GM19239 (cell line): ENCODE data around the gene MPP2.
"Not testable (repeated sequence)": the region's sequence is repeated elsewhere in the genome, so short reads cannot be mapped to it uniquely, and the experiment has no call there.

Experiments
- DNase-seq: peaks from one replicate; pipeline ENCODE4 v3.0.0; 2011; ENCODE audit warnings: low spot score; ENCODE audit not compliant: insufficient read length
- FAIRE-seq: peaks from 2 replicates; lab custom pipeline; 2011; peaks lifted over from hg19 to GRCh38; lab: Jason Lieb, UNC

The MPP2 gene, protein sequence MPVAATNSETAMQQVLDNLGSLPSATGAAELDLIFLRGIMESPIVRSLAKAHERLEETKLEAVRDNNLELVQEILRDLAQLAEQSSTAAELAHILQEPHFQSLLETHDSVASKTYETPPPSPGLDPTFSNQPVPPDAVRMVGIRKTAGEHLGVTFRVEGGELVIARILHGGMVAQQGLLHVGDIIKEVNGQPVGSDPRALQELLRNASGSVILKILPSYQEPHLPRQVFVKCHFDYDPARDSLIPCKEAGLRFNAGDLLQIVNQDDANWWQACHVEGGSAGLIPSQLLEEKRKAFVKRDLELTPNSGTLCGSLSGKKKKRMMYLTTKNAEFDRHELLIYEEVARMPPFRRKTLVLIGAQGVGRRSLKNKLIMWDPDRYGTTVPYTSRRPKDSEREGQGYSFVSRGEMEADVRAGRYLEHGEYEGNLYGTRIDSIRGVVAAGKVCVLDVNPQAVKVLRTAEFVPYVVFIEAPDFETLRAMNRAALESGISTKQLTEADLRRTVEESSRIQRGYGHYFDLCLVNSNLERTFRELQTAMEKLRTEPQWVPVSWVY

GRCh38 chr17:43907425-43907981 lies at the start of gene MPP2:
Gene MPP2, minus strand, starts transcription at chr17:43907536. Its CDS starts 3,076 bp downstream, at chr17:43904460.
- DNase-seq (peak; percentile 58), FAIRE-seq (no peak)

- DNase-seq (no peak), FAIRE-seq (no peak)
These were observed 48.9 kb upstream of the MPP2 start for GRCh38 chr17:43956222-43956621.

DNA sequence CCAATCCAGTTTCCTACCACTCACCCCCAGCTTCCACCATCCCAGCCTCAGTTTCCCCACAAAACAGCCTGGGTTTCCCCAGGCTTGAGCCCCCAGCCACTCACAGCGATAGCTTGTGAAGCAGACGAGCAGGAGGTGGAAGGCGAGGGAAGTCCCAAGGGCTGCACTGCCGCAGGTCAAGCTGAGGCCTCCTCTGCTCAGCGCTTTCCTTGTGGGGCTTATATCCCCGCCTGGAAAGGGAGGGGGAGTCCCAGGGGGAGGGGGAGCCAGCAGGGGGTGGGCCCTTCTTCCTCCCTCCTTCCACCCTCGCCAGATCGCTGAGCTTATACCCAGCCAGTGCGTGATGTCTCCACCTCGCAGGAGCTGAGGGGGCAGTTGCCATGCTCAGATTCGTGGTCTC lies 46.4 kb upstream of the MPP2 start, which contains the start of gene PYY:
TSS of gene PYY (minus strand) at position 195 of the 400 bp plus-strand sequence. CDS start 457 bp downstream, outside the sequence.
- DNase-seq (no peak), FAIRE-seq (no peak)

GRCh38 chr17:43952724-43953666 lies 45.7 kb upstream of the MPP2 start:
- DNase-seq, result no peak
- FAIRE-seq, result no peak

- DNase-seq (no peak), FAIRE-seq (no peak)
These were observed 45.0 kb upstream of the MPP2 start for GRCh38 chr17:43952351-43952723.

GRCh38 chr17:43951750-43952149 lies 44.4 kb upstream of the MPP2 start:
- FAIRE-seq (no peak), DNase-seq (no peak)

GRCh38 chr17:43950554-43950953 lies 43.2 kb upstream of the MPP2 start:
- FAIRE-seq (no peak), DNase-seq (no peak)

- DNase-seq, result no peak
- FAIRE-seq, result no peak
These were observed 42.4 kb upstream of the MPP2 start for GRCh38 chr17:43949781-43950180.

DNA sequence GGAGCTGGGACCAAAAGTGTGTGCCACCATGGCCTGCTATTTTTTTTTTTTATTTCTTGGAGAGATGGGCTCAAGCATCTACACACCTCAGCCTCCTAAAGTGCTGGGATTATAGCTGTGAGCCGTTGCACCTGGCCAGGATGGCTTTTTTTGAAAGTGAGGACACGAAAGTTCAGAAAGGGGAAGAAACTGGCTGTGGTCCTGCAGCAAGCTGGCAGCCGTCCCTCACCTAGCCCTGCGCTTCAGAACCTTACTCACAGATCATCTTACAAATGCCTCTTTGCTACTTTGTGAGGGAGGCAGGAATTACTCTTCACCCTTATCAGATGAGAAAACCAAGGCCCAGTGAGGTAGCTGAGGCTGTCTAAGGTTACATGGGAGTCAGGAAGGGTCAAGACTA lies 39.4 kb upstream of the MPP2 start:
- FAIRE-seq (no peak), DNase-seq (no peak)

- DNase-seq, result no peak
These were observed 37.9 kb upstream of the MPP2 start for GRCh38 chr17:43945074-43945829.

GRCh38 chr17:43942051-43942685 lies 34.8 kb upstream of the MPP2 start, which contains the start of gene PPY:
Gene PPY, minus strand, starts transcription at chr17:43942476. Its CDS starts 822 bp downstream, at chr17:43941654.
- DNase-seq, result no peak
- no peak for FAIRE-seq

More at GRCh38 chr17:43945074-43945829, 37.9 kb upstream of the MPP2 start:
- no peak for FAIRE-seq

GRCh38 chr17:43940630-43941029 lies 33.3 kb upstream of the MPP2 start:
- FAIRE-seq (no peak), DNase-seq (no peak)

DNA sequence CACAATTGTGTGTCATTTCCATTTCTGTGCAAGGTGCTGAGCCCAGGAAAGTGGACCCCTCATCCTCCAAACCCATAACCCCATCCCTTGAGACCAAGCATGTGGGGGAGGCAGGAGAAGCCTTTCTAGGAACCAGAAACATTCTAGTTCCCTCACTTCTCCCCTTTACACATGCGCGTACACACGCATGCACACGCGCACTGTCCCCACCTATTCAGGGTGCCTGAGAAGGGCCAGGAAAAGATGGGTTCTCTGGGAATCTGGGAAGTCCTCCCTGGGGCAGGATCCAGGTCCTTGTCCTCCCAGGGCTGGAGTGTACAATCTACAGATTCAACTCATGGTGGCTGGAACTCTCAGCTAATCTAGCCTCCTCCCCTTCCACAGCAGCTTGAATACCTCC lies 32.5 kb upstream of the MPP2 start:
- DNase-seq, result no peak
- no peak for FAIRE-seq

DNA sequence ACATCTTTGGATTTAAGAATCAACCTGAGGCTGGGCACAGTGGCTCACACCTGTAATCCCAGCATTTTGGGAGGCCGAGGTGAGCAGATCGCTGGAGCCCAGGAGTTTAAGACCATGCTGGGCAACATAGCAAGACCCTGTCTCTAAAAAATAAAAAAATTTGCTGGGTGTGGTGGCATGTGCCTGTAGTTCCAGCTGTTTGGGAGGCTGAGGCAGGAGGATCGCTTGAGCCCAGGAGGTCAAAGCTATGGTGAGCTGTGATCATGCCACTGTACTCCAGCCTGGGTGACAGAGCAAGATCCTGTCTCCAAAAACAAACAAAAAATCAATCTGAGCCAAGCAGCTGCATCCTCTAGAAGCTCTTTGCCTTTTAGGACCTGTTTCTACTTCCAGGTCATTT lies 32.1 kb upstream of the MPP2 start:
- DNase-seq, FAIRE-seq: not testable (repeated sequence)

- no peak for FAIRE-seq
- DNase-seq, result no peak
These were observed 31.5 kb upstream of the MPP2 start for GRCh38 chr17:43938838-43939182.

- FAIRE-seq (no peak), DNase-seq (no peak)
These were observed 29.1 kb upstream of the MPP2 start for GRCh38 chr17:43936434-43936833.

GRCh38 chr17:43935926-43936261 lies 28.6 kb upstream of the MPP2 start:
- no peak for FAIRE-seq

GRCh38 chr17:43935204-43935925 lies 28.0 kb upstream of the MPP2 start:
- FAIRE-seq (no peak), DNase-seq (no peak)

More at GRCh38 chr17:43935926-43936261, 28.6 kb upstream of the MPP2 start:
- no peak for DNase-seq

DNA sequence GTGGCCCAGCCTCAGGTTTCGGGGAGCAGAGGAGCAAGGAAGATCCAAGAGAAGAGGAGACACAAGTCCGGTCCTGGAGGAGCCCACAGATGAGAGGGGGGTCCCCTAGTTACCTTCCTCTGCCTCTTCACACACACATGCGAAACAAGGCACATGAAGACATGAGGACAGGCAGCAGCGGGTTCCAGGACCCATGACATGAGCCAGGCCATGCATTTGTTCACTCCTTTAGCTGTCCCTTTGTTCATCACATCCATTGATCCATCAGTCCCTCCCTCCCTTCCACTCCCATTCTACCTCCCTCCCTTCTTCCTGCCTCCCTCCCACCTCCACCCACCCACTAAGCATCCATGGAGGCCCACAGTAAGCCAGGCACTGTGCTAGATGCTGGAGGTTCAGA lies 25.6 kb upstream of the MPP2 start:
- DNase-seq (no peak), FAIRE-seq (no peak)
